HG03060 (cell line): ENCODE results near the gene DAB2IP.

Source experiments
- ATAC-seq: cut with Tn5 transposase; IDR thresholded peaks from one replicate; pipeline ENCODE4 v1.9.1; 2021; ENCODE audit warnings: low read depth, moderate number of reproducible peaks; ENCODE audit not compliant: unreplicated experiment

Gene DAB2IP

GRCh38 chr9:121661328-121661727 is 9.9 kb downstream of the DAB2IP start:
- no peak for ATAC-seq

- no peak for ATAC-seq
Observed at GRCh38 chr9:121662359-121662758, 10.9 kb downstream of the DAB2IP start.

- ATAC-seq, result no peak
Observed at GRCh38 chr9:121662891-121663580, 11.6 kb downstream of the DAB2IP start.

DNA sequence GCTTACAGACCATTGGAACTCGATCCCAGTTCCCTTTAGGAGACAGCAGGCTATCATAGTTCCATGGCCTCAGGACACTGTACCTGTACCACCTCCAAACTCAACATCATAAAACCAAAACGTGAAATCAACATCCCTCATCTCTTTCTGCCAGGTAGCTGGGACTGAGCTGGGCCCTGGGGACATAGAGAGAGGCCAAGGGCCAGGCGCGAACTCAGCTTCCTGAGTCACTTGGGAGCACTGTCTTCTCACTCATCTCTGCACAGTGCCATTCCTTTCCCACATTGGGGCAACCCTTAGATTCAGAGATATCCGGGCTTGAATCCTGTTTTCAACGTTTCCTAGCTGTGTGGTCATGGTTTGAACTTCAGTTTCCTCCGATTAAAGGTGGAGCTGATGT is 12.2 kb downstream of the DAB2IP start:
- no peak for ATAC-seq

- ATAC-seq, result no peak
Observed at GRCh38 chr9:121666294-121666693, 14.9 kb downstream of the DAB2IP start.

DNA sequence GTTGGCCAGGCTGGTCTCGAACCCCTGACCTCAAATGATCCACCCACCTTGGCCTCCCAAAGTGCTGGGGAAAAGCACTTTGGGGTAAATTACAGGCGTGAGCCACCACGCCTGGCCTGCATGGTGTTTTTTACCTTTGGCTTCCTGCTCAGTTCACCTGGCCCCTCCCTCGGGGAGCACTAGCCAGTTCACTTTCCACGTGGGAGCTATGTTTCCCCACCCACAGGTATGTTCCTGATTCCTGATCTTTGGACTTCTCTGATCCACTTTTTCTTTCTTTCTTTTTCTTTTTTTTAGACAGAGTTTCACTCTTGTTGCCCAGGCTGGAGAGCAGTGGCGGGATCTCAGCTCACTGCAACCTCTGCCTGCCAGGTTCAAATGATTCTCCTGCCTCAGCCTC is 15.8 kb downstream of the DAB2IP start:
- no peak for ATAC-seq

- ATAC-seq, result no peak
Observed at GRCh38 chr9:121667890-121668289, 16.5 kb downstream of the DAB2IP start.

GRCh38 chr9:121670431-121670830 is 19.0 kb downstream of the DAB2IP start:
- no peak for ATAC-seq

GRCh38 chr9:121671612-121672155 is 20.2 kb downstream of the DAB2IP start:
- no peak for ATAC-seq

- ATAC-seq, result no peak
Observed at GRCh38 chr9:121672213-121672612, 20.8 kb downstream of the DAB2IP start.

DNA sequence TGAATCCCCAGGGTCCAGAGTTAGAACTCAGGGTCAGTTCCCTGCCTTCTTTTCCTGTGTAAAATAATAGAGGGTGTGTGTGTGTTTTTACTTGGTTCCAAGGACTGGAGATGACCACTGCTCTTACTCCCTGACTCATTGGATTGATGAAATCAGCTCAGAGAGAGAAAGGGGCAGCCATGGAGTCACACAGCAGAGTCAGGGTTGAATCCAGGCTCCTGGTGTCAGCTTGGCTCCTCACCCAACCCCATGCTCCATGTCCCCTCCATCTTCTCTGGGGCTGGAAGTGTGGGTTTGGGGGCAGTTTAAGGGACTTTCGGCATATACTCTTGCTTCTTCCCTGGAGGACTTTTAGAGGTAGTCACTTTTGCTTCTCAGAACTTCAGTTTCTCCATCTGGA is 21.6 kb downstream of the DAB2IP start:
- no peak for ATAC-seq

GRCh38 chr9:121673576-121673975 is 22.1 kb downstream of the DAB2IP start:
- no peak for ATAC-seq

GRCh38 chr9:121674017-121674416 is 22.6 kb downstream of the DAB2IP start:
- no peak for ATAC-seq

GRCh38 chr9:121674952-121675351 is 23.5 kb downstream of the DAB2IP start:
- no peak for ATAC-seq

DNA sequence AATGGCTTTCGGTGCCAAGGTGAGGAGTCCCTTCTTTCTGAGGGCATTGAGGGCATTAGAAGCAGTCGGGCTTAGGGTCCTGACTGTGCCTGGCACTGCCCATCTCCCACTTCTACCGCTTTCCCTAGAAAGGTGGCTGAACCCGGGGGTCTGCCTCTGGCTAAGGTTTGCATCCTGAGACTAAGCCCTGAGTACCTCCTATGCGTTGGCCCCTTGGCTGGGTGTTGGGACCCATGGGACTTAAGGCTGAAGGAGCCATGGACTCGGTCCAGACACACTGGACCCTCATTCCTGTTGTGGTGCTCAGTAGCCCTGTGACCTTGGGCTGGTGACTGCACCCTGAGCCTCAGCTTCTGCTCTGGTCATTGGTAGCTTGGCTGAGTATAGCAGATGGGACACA is 23.9 kb downstream of the DAB2IP start:
- no peak for ATAC-seq

GRCh38 chr9:121675969-121676822 is 24.8 kb downstream of the DAB2IP start:
- ATAC-seq, result no peak

- ATAC-seq, result no peak
Observed at GRCh38 chr9:121676926-121677325, 25.5 kb downstream of the DAB2IP start.

DNA sequence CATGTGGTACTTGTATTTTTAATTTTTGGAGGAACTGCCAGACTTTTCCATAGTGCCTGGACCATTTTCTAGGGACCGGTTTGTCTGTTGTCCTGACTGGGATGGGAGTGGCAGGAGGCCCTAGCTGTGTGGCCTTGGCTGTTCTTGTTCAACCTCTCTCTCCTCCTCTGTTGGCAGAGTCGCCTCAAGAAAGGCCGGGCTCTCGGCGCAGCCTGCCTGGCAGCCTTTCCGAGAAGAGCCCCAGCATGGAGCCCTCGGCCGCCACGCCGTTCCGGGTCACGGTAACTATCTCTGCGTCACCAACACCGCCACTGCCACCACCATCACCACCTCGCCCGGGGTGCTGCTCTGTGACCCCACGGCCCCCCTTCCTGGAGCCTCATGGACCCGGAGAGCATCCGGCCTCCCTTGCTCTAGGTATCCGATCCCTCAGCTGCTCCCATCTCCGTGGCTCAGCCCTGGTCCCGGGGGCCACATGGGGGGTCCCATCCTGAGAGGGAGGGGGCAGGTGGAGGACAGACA is 27.1 kb downstream of the DAB2IP start:
- ATAC-seq, result no peak

DNA sequence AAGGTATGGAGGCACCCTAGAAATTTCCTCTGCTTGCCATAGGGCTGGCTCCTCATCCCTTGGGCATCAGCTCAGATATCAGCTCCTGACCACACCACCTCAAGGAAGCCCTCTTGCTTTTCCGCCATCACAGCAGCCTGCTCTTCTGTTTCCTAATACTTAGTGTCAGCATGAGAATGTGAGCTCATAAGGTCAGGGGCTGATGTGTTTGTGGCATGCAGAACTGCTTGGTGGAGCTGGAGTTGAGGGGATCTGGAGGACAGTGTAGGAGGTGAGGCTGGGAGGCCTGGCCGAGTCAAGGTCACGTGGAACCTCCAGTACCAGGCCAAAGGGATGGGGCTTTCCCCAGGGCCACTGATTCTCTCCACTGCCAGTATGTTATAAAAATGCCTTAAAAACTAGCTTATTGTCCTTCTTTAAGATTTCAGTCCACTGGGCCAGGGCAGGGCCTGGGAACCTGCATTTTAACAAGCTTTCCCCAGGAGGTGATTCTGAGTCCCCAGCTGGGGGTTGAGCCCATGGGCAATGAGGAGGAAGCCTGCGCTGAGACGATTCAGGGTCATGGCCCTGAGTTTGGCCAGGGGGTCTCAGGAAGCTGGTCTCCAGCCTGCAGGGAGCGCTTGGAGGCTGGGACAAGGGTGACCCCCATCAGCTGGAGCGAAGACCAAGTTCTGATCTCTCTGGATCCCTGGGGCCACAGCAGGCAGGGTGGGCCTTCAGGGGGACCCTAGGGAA is 28.6 kb downstream of the DAB2IP start:
- ATAC-seq, result no peak

DNA sequence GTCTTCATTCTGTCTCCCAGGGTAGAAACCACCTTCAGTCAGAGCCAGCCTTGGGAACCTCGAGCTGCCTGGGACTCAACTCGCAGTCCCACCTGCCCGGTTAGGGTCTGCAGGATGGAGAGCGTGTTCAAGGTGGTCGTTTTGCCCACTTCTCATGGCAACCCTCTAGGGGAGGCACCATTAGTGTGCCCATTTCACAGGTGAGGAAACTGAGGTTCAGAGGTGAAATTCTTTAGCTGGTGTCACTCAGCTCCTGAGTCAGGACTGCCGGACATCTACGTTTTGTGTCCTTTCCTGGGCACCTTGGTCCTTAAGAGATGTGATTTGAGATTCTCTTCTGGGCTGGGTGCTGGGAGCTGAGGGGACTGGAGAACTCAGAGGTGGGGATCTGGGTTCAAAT is 30.0 kb downstream of the DAB2IP start:
- ATAC-seq, result no peak

- no peak for ATAC-seq
Observed at GRCh38 chr9:121682201-121682600, 30.8 kb downstream of the DAB2IP start.
